Liver (tissue), 9 donors: Measurements from ENCODE around the gene NUDT22. TPM values are rescaled to one million over a fixed set of nuclear protein-coding genes. Genes with fewer than 3 reads are reported as not detected.

Experiments
- DNase-seq: peaks from one replicate; pipeline ENCODE4 v3.0.0-alpha.2; 2017; ENCODE audit warnings: low spot score
- H3K27ac ChIP-seq, 2 donors: one replicate each; pipeline ENCODE4 v1.7.0; 2013; ENCODE audit warnings: inconsistent platforms in 2 of 2, low read length in 2 of 2, control low read depth in 1 of 2, low read depth in 1 of 2, mild to moderate bottlenecking in 1 of 2
- H3K27me3 ChIP-seq, 4 donors: one replicate each; pipeline versions ENCODE4 v1.6.1 to v1.7.0; 2013; ENCODE audit warnings: low read length in 3 of 4, inconsistent platforms in 1 of 4, mild to moderate bottlenecking in 1 of 4, moderate library complexity in 1 of 4; ENCODE audit not compliant: control insufficient read depth in 4 of 4, insufficient read depth in 4 of 4
- H3K36me3 ChIP-seq, 4 donors: one replicate each; pipeline versions ENCODE4 v1.6.1 to v1.7.0; 2013; ENCODE audit warnings: low read length in 3 of 4, mild to moderate bottlenecking in 3 of 4, low read depth in 1 of 4, moderate library complexity in 1 of 4; ENCODE audit not compliant: control insufficient read depth in 4 of 4, insufficient read depth in 3 of 4
- H3K4me1 ChIP-seq, 4 donors: one replicate each; pipeline versions ENCODE4 v1.6.1 to v1.7.0; 2013; ENCODE audit warnings: low read length in 3 of 4, mild to moderate bottlenecking in 3 of 4, moderate library complexity in 1 of 4; ENCODE audit not compliant: control insufficient read depth in 4 of 4, insufficient read depth in 4 of 4
- H3K4me3 ChIP-seq, 3 donors: one replicate each; pipeline versions ENCODE4 v1.6.1 to v1.7.0; 2013; ENCODE audit warnings: low read length in 3 of 3, control low read depth in 1 of 3, low read depth in 1 of 3, mild to moderate bottlenecking in 1 of 3
- H3K9ac ChIP-seq, 2 donors: one replicate each; pipeline ENCODE4 v1.7.0; 2013; ENCODE audit warnings: low read length in 2 of 2, mild to moderate bottlenecking in 2 of 2, moderate library complexity in 2 of 2, control low read depth in 1 of 2, low read depth in 1 of 2
- H3K9me3 ChIP-seq, 4 donors: one replicate each; pipeline versions ENCODE4 v1.6.1 to v1.7.0; 2013; ENCODE audit warnings: low read length in 3 of 4; ENCODE audit not compliant: control insufficient read depth in 4 of 4
- ATF3 ChIP-seq: IDR thresholded peaks from 2 replicates; pipeline ENCODE4 v1.6.1; 2016; ENCODE audit warnings: antibody characterized with exemption
- EGR1 ChIP-seq, 2 donors: IDR thresholded peaks; 2 replicates each; pipeline ENCODE4 v1.6.1; 2016 to 2018; ENCODE audit warnings: antibody characterized with exemption in 2 of 2, low read depth in 2 of 2
- FOXA1 ChIP-seq: IDR thresholded peaks from 2 replicates; pipeline ENCODE4 v1.6.1; 2016; ENCODE audit warnings: antibody characterized with exemption
- FOXA2 ChIP-seq: IDR thresholded peaks from 2 replicates; pipeline ENCODE4 v1.6.1; 2016; ENCODE audit warnings: antibody characterized with exemption
- GABPA ChIP-seq, 2 donors: IDR thresholded peaks in 1 of 2; conservative IDR thresholded peaks in 1 of 2; 2 replicates each; pipeline ENCODE4 v1.6.1; 2016; ENCODE audit warnings: antibody characterized with exemption in 2 of 2, mild to moderate bottlenecking in 1 of 2, moderate library complexity in 1 of 2
- HNF4A ChIP-seq, 2 donors: conservative IDR thresholded peaks; 2 replicates each; pipeline ENCODE4 v1.6.1; 2016; ENCODE audit warnings: antibody characterized with exemption in 2 of 2, mild to moderate bottlenecking in 2 of 2
- HNF4G ChIP-seq: IDR thresholded peaks from 2 replicates; pipeline ENCODE4 v1.6.1; 2016; ENCODE audit warnings: antibody characterized with exemption
- JUND ChIP-seq, 2 donors: IDR thresholded peaks; 2 replicates each; pipeline ENCODE4 v1.6.1; 2016; ENCODE audit warnings: antibody characterized with exemption in 2 of 2
- MAX ChIP-seq: IDR thresholded peaks from 2 replicates; pipeline ENCODE4 v1.6.1; 2016; ENCODE audit warnings: antibody characterized with exemption
- NR2F2 ChIP-seq: IDR thresholded peaks from 2 replicates; pipeline ENCODE4 v1.6.1; 2016; ENCODE audit warnings: antibody characterized with exemption
- RAD21 ChIP-seq, 2 donors: IDR thresholded peaks; 2 replicates each; pipeline ENCODE4 v1.6.1; 2016; ENCODE audit warnings: antibody characterized with exemption in 2 of 2, mild to moderate bottlenecking in 2 of 2
- RXRA ChIP-seq, 2 donors: IDR thresholded peaks; 2 replicates each; pipeline ENCODE4 v1.6.1; 2017 to 2018; ENCODE audit warnings: antibody characterized with exemption in 2 of 2, mild to moderate bottlenecking in 1 of 2
- SP1 ChIP-seq: IDR thresholded peaks from 2 replicates; pipeline ENCODE4 v1.6.1; 2018; ENCODE audit warnings: antibody characterized with exemption, mild to moderate bottlenecking
- YY1 ChIP-seq: IDR thresholded peaks from 2 replicates; pipeline ENCODE4 v1.6.1; 2016; ENCODE audit warnings: antibody characterized with exemption, mild to moderate bottlenecking
- ZBTB33 ChIP-seq: IDR thresholded peaks from 2 replicates; pipeline ENCODE4 v1.6.1; 2016; ENCODE audit warnings: antibody characterized with exemption
- WGBS: extraction: QIAGEN DNeasy Blood & Tissue Kit; methylation state at CpG from one replicate; pipeline ENCODE4 v1.1.7; 2013; 5-methylcytosine and 5-hydroxymethylcytosine counted together
- polyA plus RNA-seq, 2 donors: library from polyadenylated mRNA; stranded (reverse) in 1 of 2; unstranded in 1 of 2; fragments of 200-250 nt in 1 of 2; fragments of >200 nt in 1 of 2; fragmentation: Nextera tagmentation in 1 of 2; extraction: Ambion mirVana in 1 of 2; gene quantifications; one replicate each; pipeline versions ENCODE4 v1.2.1 to v1.2.3, GENCODE V29; 2013 to 2015
- total RNA-seq, 2 donors: library from RNA; depleted of rRNA; stranded (reverse); fragments of >200 nt; gene quantifications; one replicate each; pipeline ENCODE4 v1.2.3, GENCODE V29; 2014
- TF ChIP-seq, protein P1 (sequence below): IDR thresholded peaks from 2 replicates; pipeline ENCODE4 v1.6.1; 2016; ENCODE audit warnings: antibody characterized with exemption, mild to moderate bottlenecking
- TF ChIP-seq, protein P2 (sequence below): fragments of 150-350 bp; IDR thresholded peaks from 2 replicates; pipeline ENCODE4 v1.5.1; 2017; ENCODE audit warnings: improper control_type of control experiment, low read depth, low read length; ENCODE audit not compliant: missing input control
- donor health status: healthy.
- donor health status: healthy.
- donor health status: healthy.
- donor health status: healthy.
- donor health status: healthy.

Gene NUDT22
- 10 to 100 TPM; 20.0 to 47.8 TPM for total RNA-seq
- 10 to 100 TPM; 37.9 to 44.5 TPM for polyA plus RNA-seq

DNA sequence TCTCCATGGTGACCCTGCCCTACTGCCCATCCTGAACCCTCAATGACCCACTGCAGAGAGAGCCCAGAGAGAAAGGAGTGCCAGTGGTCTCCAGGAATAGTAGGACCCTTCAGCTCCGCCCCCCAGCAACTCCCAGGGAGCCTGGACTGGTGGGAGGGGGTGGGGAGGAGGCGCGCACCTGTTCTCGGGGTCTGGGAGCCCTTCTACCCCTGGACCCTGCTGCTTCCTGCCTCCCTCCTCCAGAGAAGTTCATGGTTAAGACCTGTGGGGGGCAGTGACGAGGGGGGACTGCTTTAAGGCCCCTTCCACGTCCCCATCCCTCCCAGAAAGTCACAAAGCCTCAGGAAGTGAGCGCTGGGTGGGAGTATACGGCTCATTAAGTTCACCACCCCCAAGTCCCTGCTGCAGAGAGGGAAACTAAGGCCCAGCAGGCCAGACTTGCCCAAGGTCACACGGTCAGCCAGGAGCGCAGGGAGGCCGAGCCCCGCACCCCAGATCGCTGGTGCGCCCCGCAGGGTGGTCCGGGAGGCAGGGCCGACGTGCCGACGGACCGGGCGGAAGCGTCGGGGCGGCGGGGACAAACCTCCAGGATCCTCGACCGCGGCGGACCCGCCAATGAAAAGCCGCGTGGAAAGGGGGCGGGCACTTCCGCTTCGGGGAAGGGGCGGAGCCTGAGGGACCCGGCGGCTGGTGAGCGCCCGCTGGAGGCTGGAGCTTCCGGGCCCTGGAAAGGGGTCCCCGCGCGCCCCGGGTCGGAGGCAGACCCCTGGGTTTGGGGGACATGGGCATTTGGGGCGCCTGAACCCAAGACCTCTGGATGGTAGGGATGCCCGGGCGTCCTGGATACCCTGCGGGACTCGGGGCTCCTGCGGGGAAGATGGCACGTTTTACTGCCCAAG is at the start of gene NUDT22, which contains the start of gene TRPT1:
NUDT22 (plus strand) TSS at position 667 of the 899 bp plus-strand sequence. CDS start 379 bp downstream, outside the sequence.
TRPT1 (minus strand) TSS at position 579 of the 899 bp plus-strand sequence; CDS start at position 253, 326 bp downstream.
- Histone ChIP-seq H3K27ac (peak within 1 kb of the TSS; percentile 52 to 92), H3K4me3 (peak within 1 kb of the TSS; percentile 51 to 97 (median 67)), H3K9me3 (no peaks in the 10 kb centered on the region), H3K27me3 (no peaks in the 10 kb centered on the region), H3K4me1 (peaks cover 12 to 44% (median 28%) of the 10 kb centered on the region in 4 donors), H3K36me3 (peaks cover 0 to 18% (median 6%) of the 10 kb centered on the region in 4 donors), H3K9ac (peak within 1 kb of the TSS; percentile 14 to 89)
- WGBS: 1% methylated on average over 54 of the region's 54 CpGs
- DNase-seq: peak; percentile 95
- no peak for TF ChIP-seq JUND (IDR thresholded peaks at IDR 0.05)
- TF ChIP-seq HNF4G: no peak
- no peak for TF ChIP-seq ZBTB33
- no peak for TF ChIP-seq FOXA1
- TF ChIP-seq GABPA (IDR thresholded peaks at IDR 0.05 in 1 of 2, conservative IDR thresholded peaks at IDR 0.05 in 1 of 2): peak in 1 of 2 donors; percentile 88
- TF ChIP-seq SP1: peak; percentile 70
- TF ChIP-seq YY1: peak; percentile 44
- TF ChIP-seq, protein P1, sequence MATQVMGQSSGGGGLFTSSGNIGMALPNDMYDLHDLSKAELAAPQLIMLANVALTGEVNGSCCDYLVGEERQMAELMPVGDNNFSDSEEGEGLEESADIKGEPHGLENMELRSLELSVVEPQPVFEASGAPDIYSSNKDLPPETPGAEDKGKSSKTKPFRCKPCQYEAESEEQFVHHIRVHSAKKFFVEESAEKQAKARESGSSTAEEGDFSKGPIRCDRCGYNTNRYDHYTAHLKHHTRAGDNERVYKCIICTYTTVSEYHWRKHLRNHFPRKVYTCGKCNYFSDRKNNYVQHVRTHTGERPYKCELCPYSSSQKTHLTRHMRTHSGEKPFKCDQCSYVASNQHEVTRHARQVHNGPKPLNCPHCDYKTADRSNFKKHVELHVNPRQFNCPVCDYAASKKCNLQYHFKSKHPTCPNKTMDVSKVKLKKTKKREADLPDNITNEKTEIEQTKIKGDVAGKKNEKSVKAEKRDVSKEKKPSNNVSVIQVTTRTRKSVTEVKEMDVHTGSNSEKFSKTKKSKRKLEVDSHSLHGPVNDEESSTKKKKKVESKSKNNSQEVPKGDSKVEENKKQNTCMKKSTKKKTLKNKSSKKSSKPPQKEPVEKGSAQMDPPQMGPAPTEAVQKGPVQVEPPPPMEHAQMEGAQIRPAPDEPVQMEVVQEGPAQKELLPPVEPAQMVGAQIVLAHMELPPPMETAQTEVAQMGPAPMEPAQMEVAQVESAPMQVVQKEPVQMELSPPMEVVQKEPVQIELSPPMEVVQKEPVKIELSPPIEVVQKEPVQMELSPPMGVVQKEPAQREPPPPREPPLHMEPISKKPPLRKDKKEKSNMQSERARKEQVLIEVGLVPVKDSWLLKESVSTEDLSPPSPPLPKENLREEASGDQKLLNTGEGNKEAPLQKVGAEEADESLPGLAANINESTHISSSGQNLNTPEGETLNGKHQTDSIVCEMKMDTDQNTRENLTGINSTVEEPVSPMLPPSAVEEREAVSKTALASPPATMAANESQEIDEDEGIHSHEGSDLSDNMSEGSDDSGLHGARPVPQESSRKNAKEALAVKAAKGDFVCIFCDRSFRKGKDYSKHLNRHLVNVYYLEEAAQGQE: peak; percentile 68
- no peak for TF ChIP-seq EGR1 (IDR thresholded peaks at IDR 0.05; ENCODE audit: low read depth in 2 of 2)
- no peak for TF ChIP-seq HNF4A (conservative IDR thresholded peaks at IDR 0.05)
- TF ChIP-seq NR2F2: no peak
- no peak for TF ChIP-seq MAX
- TF ChIP-seq RXRA (IDR thresholded peaks at IDR 0.05): no peak
- no peak for TF ChIP-seq FOXA2
- peak in 1 of 2 donors; percentile 23 for TF ChIP-seq RAD21 (IDR thresholded peaks at IDR 0.05)
- TF ChIP-seq, protein P2, sequence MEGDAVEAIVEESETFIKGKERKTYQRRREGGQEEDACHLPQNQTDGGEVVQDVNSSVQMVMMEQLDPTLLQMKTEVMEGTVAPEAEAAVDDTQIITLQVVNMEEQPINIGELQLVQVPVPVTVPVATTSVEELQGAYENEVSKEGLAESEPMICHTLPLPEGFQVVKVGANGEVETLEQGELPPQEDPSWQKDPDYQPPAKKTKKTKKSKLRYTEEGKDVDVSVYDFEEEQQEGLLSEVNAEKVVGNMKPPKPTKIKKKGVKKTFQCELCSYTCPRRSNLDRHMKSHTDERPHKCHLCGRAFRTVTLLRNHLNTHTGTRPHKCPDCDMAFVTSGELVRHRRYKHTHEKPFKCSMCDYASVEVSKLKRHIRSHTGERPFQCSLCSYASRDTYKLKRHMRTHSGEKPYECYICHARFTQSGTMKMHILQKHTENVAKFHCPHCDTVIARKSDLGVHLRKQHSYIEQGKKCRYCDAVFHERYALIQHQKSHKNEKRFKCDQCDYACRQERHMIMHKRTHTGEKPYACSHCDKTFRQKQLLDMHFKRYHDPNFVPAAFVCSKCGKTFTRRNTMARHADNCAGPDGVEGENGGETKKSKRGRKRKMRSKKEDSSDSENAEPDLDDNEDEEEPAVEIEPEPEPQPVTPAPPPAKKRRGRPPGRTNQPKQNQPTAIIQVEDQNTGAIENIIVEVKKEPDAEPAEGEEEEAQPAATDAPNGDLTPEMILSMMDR: peak; percentile 18
- TF ChIP-seq ATF3: no peak
